ENCODE measurements around the gene CDH23.
"Not testable (repeated sequence)": the region's sequence is repeated elsewhere in the genome, so short reads cannot be mapped to it uniquely, and the experiment has no call there.

Gene CDH23

DNA sequence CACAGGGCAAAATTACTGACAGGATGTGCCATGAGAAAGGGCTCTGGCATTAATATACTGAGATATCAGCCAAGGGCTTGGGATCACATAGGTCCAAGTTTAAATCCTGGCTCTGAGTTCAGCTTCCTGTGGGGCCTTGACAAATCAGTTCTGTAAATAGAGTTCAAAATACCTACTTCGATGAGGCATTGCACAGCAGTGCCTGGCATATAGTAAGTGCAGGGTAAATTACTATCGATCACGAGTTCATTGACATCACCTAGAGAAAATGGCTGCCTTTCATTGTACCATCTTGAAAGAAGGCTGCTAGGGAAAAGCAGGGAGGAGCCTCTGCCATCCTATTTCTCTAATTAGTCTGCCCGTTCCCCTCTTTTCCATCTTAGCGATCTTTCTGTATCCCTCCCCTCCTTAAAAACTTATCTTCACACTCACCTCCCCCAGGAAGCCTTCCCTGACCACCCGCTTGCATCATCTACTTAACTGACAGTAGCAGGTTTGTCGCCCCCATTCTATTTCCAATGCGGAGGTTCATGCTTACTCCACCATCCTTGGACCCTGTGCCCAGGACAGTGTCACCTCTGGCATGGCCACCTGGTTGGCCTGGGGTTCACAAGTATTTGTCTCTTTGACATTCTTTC lies 198.3 kb downstream of the CDH23 start:
- DNase-seq, result no peak

DNA sequence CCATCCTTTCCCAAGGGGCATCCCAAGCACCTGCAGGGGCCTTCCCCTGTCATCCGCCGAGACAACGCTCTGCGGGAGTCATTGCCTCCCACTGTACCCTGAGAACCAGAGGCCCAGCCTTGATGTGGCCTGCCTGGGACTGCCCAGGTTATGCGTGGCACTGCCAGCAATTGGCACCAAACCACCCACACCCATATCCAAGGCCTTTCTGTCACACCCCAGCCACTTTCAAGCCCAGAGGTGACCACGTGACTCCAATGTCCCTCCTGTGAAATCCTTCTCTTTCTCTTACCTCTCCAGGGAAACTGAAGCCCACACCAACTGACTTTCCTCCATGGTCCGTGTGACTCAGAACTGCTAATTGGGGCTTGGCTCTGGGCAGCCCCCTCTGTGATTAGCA lies 198.9 kb downstream of the CDH23 start:
- DNase-seq, result no peak

DNA sequence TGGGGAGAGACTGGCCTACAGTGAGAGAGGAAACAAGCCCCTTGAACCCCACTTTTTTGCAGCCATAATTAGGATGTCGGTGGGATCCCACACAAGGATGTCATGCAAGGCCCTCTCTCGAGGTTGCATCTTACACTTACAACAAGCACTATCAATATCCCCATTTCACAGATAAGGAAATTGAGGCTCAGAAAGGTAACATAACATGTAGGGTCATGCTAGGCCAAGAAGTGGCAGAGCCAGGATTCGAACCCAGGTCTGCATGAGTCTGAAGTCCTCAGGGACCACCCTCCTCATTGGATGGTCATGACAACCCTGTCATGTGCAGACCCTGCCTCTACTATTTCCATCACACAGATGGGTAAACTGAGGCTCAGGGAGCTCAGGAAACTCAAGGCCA lies 199.4 kb downstream of the CDH23 start:
- no peak for DNase-seq

DNA sequence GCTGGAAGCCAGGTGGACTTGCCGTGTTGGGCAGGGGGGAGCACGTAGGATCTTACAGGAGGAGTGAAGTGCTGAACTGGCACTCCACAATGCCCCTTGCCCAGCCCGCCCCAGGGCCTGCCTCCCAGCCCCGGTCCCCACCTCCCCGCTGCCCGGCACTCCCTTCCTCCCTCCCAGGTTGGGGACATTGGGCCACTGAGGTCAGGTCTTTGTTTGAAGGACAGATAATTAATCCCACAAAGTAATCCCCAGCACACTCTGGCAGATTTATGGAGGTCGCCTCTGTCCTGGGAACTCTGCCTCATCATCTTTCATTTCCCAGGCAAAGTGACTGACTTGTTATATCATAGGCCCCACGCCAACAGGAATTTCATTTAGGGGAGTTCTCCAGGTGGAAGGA lies 200.0 kb downstream of the CDH23 start:
- no peak for DNase-seq

DNA sequence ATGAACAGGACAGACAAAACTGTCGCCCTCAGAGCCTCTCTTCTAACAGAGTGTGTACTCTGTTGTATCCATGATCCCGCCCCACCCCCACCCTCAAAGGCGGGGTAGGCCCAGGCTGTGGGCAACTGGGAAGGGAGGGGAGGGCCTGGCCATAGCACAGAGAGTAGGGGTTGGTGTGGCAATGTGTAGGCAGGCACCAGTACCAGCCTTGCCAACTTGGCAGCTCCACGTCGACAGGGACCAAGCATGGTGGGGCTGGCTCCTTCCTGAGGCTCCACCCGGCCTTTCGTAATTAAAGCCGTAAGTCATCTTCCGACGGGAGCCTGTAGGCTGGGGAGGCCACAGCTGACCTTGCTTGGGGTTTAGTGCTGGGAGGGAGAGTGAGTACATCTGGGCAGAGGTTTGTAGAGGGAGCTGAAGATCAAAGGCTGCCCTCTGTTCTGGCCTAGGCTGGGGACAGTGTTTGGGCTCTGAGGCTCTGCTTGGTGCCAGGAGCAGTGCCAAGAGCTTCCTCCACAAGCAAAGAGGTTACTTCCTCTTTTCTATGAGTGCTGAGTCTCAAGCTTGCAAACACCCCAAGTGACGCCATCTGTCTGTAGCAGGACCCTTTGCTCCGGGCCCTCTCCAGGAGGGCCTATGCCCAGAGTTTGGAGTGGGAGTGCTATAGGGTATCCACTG lies 201.2 kb downstream of the CDH23 start:
- DNase-seq, result no peak

DNA sequence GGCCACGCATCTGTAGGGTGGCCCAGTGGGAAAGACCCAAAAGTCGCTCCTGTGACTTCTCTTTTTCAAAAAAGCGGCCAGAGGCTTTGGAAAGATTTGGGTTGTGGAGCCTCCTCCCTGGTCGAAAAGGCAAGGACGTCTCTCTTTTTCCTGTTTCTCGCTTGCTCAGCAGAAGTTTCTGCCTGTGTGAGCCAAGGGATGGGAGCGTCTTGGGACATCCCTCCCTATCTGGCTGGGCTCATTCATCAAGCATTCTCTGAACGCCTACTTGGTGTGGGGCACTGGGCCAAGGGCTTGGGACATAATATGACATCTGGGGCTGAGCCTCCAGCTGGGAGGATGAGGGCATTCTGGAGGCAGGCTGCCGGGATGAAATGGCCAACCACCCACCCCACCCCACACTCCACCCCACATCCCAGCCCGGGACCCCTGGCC lies 201.9 kb downstream of the CDH23 start:
- DNase-seq, result no peak

DNA sequence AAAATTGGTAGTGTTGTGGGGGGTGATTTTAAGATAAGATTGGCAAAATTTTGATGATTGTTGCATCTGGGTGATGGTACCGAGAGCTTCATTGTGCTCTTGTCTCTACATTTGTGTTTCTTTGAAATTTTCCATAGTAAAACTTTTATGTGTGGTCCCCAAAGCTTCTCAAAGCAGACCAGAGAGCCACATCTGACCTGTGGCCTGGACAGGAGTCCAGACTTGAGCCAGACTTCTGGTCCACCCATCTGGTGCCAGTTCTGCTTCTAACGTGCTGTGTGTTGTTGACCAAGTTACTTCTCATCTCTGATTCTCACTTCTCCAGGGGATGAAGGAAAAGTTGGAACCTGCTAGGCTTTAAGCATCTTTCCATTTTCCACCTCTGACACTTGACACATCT lies 202.8 kb downstream of the CDH23 start:
- DNase-seq, result no peak

DNA sequence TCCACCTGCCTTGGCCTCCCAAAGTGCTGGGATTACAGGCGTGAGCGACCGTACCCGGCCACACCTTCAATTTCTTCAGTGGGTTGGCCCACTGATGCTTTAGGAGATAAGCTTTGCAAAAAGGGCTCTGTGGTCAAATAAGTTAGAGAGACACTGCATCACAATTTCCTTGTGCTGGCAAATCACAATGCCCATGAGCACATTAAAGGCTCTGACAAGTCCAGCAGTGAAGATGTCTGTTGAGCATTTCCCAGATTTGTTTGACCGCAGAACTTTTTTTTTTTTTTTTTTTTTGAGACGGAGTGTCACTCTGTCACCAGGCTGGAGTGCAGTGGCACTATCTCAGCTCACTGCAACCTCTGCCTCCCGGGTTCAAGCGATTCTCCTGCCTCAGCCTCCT lies 203.5 kb downstream of the CDH23 start:
- not testable (repeated sequence) for DNase-seq

DNA sequence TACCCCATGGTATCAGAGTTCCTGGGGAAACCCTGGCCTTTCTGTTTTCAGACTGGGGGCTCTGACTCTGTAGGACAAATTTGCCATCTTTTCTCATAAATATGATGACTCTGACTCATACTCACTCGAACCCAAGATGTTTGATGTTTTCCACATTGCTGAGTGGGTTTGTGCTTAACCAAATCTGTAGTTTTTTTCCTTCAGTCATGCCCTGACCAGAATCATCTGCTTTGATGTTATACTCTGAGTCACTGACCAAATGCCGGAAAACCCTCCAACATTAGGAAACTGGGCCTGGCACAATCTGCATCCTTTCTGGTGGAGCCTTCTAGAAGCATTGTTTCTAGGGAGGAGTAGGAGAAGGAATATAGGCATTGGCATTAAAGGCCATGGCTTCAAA lies 204.1 kb downstream of the CDH23 start:
- no peak for DNase-seq

DNA sequence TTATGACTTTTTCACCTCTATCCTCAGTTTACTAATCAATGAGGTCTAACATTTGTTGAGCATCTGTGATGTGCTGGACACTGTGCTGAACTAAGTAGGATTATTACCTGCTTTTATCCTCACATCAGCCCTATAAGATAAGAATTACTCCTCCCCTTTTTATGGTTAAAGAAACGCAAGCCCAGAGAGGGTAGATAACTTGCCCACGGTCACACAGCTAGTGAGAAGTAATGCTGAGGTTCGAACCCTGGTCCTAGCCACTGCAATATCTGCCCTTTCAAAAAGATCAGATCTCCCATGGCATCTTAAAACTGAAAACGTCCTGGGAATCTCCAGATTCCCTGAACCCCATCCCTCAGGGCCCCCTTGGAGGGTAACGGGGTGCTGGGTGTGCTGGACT lies 204.6 kb downstream of the CDH23 start:
- DNase-seq, result no peak

DNA sequence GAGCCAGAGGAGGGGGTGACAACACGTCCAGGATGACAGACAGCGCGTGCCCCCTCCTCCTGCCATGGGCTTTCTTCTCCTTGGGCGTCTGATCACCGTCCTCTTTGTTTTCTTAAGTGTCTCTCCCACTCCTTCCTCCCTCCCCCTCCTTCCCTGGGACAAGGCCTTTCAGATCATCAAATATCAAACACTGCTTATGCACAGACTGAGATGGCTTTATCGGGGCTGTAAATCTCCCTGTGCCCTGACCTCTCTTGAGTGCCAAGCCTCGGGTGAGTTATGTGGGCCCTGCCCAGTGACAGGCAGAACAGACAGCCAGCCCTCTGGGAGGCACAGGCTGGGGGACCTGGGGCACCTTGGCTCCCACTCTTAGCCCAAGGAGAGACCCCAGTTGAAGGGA lies 206.4 kb downstream of the CDH23 start:
- DNase-seq, result no peak

DNA sequence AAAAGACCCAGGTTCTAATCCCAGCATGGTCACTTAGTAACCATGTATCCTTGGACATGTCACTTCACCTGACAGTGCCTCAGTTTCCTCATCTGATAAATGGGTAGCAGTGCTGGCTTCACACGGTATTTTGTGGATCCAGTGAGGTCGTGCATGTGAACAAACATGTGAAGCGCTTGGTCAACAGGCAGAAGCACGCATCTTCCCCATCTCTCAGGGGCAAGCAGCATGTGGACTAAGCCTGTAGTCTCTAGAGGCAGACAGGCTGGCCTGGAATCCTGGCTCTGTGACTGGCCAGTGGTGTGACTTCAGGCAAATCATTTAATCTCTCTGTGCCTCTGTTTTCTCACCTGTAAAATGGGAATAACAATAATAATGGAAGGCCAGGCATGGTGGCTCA lies 207.0 kb downstream of the CDH23 start:
- no peak for DNase-seq

DNA sequence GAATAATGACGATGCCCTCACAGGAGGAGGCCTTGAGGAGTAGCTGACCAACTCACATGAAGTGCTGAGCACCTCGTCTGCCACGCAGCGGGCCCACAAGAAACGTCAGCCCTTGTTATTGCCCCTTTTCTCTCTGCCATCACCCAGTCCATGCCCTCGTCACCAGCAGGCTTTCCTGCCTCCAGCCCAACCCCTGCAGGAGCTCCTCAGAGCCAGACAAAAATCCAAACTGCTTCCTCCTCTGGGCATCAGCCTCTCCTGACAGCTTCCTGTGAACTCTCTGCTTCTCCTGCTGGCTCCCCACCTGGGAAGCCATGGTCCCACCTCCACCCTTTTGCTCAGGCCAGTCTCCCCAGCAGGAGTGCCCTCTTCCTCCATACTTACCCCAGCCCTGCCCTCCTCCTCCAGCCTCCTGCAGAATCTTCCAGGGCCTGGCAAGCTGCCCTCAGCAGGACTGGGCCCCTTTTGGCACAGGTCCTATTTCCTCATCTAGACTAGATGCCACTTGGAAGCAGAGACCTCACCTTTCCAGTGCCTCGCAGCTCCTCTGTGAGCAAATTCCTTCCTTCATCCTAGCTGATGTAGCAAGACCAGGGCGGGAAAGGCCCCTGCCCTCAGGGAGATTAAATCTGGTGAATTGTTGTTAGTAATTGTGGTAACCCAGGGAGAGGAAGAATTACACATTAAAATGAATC lies 207.8 kb downstream of the CDH23 start:
- no peak for DNase-seq

DNA sequence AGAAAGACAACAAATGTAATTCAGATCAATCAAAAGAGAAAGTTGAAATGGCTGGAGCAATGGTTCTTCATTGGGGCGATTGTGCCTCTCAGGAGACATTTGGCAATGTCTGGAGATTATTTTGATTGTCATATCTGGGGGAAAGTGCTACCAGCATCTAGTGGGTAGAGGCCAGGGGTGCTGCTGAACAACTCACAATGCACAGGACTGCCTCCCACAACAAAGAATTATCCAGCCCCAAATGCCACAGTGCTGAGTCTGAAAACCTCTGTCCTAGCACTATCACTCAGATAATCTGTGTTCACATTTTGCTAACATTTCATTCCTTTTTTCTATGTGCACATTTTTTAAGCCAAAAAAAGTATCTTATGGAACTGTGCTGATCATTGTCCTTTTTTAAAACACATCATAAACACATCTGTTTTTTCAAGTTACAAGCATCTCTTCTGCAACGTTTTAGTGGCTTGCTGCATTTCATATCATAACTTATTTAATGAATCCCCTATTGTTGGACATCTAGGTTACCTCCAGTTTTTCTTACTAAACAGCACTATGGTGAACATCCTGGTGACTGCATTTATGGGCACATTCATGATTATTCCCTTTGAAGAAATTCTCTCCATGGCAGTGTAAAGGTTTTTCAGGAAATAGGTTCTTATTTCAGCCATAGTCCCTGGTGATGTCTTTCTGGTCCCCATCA lies 208.7 kb downstream of the CDH23 start:
- no peak for DNase-seq

DNA sequence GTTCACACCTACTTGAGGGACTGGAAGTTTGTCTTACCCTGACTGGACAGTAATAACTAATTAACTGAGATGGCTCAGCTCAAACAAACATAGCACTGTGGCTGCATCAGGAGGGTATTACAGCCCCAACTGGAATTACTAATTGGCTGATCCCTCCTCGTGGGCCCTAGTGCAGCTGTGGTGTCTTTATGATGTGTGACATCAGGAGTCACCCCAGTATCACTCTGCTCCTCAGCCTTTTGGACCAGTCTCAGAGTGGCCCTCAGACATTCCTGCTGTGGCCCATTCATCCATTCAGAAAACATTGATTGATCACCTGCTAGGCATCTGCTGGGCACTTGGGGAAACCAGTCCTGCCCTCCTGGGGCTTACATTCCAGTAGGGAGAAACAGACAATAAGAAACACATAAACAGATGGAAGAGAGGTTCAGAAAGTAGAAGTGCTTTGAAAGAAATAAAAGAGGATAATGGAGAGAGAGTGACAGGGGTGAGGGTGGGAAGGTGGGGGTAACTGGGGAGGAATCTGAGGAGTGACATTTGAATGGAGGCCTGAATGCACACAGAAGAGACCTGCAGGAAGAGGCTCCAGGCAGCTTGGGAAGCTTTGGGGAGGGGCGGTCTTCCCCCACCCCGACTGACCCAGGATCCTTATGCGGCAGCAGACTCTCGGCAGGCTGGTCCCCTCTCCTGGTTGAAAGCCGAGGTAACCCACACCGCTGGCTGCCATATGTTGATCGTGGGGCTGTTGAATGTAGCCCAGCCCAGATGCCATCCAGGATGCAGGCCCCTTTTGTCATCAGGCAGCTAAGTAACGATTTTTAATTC lies 209.7 kb downstream of the CDH23 start:
- no peak for DNase-seq

DNA sequence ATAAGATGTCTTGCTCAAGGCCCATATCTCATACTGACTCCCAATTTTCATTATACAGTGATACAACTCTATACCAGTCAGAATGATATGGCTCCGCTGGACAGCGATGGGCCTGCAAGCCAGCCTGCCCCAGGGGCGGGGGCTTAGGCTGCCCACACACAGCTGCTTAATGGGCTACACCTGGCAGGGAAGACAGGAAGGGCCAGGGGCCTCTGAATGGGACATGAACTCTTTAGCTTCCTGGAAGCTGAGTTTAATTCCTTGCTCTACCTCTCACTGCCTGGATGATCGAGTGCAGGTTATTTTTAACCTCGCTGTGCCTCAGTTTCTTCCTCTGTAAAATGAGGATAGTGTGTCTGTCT lies 210.3 kb downstream of the CDH23 start:
- no peak for DNase-seq

DNA sequence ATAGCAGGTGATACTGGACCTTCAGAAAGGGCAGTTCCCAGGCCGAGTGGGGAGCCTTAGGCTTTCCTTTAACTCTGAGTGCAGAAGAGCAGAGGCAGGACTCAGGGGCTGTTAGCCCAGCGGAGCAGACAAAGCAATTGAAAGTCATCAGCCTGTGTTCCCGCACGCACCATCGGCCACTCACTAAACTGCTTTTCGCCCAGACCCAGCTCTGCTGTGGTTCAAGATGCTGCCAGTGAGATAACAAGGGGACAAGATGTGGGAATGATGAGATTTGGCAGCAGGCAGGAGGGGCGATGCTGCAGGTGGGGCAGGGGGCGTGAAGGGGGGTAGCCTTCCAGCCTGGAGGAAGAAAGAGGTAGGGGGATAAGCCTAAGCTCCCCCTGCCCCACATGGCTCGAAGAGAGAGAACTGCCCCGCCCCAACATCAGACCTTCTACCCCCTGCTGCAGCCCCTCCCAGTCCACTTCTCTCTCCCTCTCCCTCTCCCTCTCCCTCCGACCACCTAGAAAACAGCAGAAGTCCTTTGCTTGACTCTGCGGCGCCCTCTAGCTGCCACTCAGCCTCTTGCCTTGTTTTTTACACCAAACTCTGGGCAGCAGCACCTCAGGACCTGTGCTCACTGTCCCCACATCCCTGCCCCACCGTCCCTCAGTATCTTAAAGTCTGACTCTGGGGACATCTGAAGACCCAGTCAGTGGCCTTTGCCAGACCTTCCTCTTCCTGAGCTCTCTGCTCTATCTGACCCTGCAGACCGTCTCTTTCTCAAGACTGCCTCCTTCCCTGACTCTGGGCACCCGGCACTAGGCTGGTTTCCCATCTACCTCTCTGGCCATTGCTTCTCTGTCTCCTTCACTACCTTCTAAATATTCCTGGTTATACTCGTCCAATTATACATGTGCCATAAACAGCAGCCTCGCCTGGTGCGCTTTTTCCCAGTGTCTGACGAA lies 212.4 kb downstream of the CDH23 start:
- DNase-seq, result peak; percentile 1

DNA sequence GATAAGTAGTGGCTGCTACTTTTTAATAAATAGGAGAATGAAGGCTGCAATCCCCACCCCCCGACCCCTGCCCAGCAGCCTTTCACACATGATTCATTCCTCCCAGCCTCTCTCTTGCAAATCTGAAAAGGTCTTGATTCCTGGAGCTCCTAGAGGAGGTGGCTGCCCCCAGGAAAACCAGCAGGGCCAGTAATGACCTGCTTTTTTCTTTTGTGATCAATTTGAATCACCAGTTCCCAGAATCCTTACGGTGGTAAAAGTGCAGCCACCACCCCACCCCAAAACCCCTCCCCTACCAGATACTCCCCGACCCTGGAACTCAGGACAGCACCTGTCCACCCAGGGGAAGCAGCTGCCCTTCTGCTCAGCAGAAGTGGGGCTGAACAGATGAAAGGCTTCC lies 213.9 kb downstream of the CDH23 start:
- DNase-seq, result no peak

DNA sequence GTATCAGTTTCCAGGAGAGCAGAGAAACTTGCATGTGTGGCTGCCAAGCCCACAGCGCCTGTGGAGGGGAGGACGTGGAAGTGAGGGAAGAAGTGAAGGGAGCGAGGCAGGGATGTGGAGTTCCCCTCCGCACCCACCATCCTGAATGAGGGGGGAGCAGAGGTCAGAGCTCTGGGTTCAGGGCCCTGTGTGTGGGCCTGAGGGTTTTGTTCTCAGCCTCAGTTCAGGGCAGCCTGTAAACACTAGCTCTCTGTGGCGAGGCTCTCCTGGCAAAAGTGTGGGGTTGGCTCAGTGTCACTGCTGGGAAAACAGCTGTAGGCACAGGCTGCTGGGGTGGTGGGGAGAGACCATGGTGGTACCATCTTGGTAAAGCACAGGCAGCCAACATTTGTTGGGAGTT lies 214.4 kb downstream of the CDH23 start:
- no peak for DNase-seq

DNA sequence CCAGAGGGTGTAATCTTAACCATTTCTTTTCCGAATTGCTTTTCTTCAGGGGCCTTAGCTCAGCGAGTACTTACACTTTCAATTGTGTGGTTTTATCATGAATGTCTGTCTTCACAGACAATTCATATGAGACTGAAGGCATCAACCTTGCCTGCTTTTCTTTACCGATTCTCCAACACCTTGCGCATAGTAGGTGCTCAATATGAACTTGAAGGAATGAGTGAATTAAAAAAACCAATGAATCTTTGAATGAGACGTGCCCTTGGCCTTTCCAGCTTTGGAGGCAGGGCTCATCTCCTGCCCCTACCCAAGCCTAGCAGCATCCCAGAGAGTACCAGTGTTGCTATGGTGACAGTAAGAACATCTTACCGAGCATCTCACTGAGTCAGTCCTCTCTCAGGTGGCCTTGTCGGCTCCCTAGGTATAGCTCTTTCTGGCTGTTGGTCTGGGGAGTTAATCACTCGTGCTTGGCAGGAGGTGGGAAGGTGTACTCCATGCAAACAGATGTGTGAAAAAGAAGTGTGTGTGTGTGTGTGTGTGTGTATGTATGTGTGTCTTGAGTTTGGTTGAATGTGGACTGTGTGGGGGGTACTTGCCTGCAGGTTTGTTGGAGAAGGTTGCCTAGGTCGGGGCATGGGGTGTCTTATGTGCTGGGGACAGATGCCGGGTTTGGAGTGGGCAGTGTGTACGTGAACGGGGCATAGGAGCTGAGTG lies 215.1 kb downstream of the CDH23 start:
- DNase-seq, result no peak

DNA sequence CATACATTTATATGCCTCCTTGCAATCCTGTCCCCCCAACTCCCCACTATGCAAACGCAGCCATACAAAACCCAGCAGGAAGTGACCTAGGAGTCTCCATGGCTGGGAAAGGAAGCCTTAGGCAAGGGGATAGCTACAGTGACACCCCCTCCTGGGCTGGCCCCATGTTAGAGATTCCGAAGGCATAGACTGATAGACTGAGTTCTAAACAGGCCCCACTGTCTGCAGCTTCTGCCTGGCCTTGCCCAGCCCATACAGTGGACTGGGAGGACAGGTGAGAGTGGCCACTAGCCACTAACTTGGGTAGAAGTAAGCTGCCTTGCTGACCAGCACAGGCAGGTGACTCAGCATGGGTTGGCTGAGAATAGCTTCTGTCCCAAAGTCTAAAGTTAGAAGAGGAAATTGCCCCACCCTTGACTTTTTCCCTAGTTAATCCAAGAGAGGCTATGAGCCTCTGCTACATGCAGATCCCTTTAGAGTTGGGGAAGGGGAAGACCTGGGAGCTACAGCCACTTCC lies 216.6 kb downstream of the CDH23 start:
- DNase-seq, result no peak
